Effector memory CD8-positive, alpha-beta T cell (primary cell): ENCODE measurements around the gene ARRB2.

Experiments
- ATAC-seq: fragments of 150-1000 bp; cut with Tn5 transposase; replicated peaks from 2 replicates; pipeline ENCODE4 v1.10.0; 2021; ENCODE audit warnings: mild to moderate bottlenecking, moderate library complexity
- DNase-seq, 3 experiments: peaks; one replicate each; pipeline ENCODE4 v3.0.0; 2021
- H3K27ac Mint-ChIP-seq, 2 donors: one replicate each; pipeline ENCODE4 v1.8.0; 2022; ENCODE audit warnings: mild to moderate bottlenecking in 2 of 2, mixed read lengths in 2 of 2, moderate library complexity in 2 of 2
- H3K27me3 Mint-ChIP-seq, 2 donors: one replicate each; pipeline ENCODE4 v1.8.0; 2022; ENCODE audit warnings: mixed read lengths in 2 of 2
- H3K36me3 Mint-ChIP-seq: one replicate; pipeline ENCODE4 v1.8.0; 2022; ENCODE audit warnings: mild to moderate bottlenecking, moderate library complexity, mixed read lengths; ENCODE audit not compliant: insufficient read depth
- H3K4me1 Mint-ChIP-seq, 2 donors: one replicate each; pipeline ENCODE4 v1.8.0; 2022; ENCODE audit warnings: low read depth in 2 of 2, mixed read lengths in 2 of 2
- H3K4me3 Mint-ChIP-seq, 2 donors: one replicate each; pipeline ENCODE4 v1.8.0; 2022; ENCODE audit warnings: mild to moderate bottlenecking in 2 of 2, mixed read lengths in 2 of 2, moderate library complexity in 2 of 2
- H3K9me3 Mint-ChIP-seq, 2 donors: one replicate each; pipeline ENCODE4 v1.8.0; 2022; ENCODE audit warnings: mixed read lengths in 2 of 2

The ARRB2 gene

DNA sequence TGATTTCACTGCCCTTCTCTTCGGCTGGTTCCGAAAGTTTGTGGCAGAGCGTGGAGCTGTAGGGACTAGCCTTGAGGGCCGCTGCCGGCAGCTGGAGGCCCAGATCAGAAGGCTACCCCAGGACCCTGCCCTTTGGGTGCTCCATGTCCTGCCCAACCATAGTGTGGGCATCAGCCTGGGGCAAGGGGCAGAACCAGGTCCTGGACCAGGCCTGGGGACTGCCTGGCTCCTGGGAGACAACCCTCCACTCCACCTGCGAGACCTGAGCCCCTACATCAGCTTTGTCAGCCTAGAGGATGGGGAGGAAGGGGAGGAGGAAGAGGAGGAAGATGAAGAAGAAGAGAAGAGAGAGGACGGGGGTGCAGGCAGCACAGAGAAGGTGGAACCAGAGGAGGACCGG, 30.2 kb downstream of the ARRB2 start:
- Mint-ChIP-seq H3K9me3 (no peaks in the 10 kb centered on the region), H3K27me3 (peaks cover 20 to 53% of the 10 kb centered on the region in 2 donors), H3K4me1 (peaks cover 15 to 24% of the 10 kb centered on the region in 2 donors), H3K36me3 (peaks cover 8% of the 10 kb centered on the region), H3K4me3 (peak overlapping the region; percentile 81 to 90), H3K27ac (peak overlapping the region; percentile 56 to 76)
- no peak for DNase-seq
- ATAC-seq = no peak

DNA sequence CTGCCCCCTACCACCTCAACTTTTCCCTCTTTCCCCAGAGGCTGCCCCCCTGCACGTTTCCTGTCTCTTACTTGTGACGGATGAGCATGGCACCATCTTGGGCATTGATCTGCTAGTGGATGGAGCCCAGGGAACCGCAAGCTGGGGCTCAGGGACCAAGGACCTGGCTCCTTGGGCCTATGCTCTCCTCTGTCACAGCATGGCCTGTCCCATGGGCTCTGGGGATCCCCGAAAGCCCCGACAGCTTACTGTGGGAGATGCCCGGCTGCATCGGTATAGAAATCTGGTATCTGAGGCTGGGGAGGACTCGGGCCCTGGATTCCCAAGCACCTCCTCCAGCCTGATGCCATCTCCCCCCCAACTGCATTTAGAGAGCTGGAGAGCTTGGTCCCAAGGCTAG, 31.1 kb downstream of the ARRB2 start:
- H3K4me1 Mint-ChIP-seq = peaks cover 16 to 24% of the 10 kb centered on the region in 2 donors
- H3K27ac Mint-ChIP-seq = no peak overlapping the region
- peaks cover 22 to 55% of the 10 kb centered on the region in 2 donors for H3K27me3 Mint-ChIP-seq
- ATAC-seq (no peak), DNase-seq (no peak)
- H3K9me3 Mint-ChIP-seq = no peaks in the 10 kb centered on the region
- H3K36me3 Mint-ChIP-seq = peaks cover 8% of the 10 kb centered on the region
- peak overlapping the region in 1 of 2 donors; percentile 6 for H3K4me3 Mint-ChIP-seq

DNA sequence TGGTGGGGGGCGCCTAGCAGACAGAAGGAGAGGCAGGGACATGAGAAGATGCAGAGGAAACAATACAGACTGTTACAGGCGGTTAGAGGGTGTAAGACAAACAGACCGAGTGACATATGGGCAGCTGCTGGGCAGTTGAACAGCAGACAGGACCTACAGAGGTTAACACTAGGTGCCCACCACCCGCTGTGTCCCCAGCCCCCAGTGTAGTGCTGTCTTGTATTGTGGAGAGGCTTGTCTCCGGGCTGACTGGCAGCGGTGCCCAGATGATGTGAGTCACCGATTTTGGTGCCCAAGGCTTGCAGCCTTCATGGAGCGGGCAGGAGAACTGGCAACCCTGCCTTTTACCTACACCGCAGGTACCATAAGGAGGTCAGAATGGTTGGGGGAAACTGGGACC, 31.7 kb downstream of the ARRB2 start:
- DNase-seq (no peak), ATAC-seq (no peak)
- no peak overlapping the region for H3K4me3 Mint-ChIP-seq
- H3K4me1 Mint-ChIP-seq = peaks cover 19 to 24% of the 10 kb centered on the region in 2 donors
- peaks cover 8% of the 10 kb centered on the region for H3K36me3 Mint-ChIP-seq
- H3K27ac Mint-ChIP-seq = no peak overlapping the region
- H3K27me3 Mint-ChIP-seq = peaks cover 25 to 55% of the 10 kb centered on the region in 2 donors
- H3K9me3 Mint-ChIP-seq = no peaks in the 10 kb centered on the region

DNA sequence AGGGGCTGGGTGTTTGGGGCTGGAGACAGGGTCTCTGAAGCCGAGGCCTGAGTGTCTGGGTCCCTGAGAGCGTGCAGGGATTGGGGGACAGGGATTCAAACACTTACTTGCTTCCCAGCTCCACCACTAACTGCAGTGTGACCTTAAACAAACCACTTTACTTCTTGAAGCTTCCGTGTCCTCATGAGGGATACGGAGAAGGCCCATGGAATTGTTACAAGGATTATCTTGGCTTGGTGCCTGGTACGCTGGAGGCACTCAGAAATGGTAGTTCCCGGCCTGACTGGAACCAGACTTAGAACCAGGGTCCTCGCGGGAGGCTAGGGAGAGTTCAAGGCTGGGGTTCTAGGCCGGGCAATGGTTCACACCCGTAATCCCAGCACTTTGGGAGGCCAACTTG, 32.2 kb downstream of the ARRB2 start:
- Mint-ChIP-seq H3K4me3 (no peak overlapping the region), H3K9me3 (no peaks in the 10 kb centered on the region), H3K4me1 (peaks cover 19 to 24% of the 10 kb centered on the region in 2 donors), H3K36me3 (peaks cover 8% of the 10 kb centered on the region), H3K27me3 (peaks cover 25 to 55% of the 10 kb centered on the region in 2 donors), H3K27ac (no peak overlapping the region)
- ATAC-seq (no peak), DNase-seq (no peak)

DNA sequence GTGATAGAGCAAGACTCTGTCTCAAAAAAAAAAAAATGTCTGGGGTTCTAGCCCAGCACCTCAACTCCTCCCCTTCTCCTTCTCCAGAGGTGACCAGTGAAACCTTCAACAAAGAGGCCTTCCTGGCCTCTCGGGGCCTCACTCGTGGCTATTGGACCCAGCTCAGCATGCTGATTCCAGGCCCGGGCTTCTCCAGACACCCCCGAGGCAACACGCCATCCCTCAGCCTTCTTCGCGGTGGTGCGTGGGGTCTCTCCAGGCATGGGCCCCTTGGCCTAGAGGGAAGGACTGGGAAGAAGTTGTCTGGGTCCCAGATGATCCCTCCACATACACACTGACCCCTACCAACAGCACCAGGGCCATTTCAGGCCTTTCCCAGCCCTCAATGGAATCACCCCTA, 32.8 kb downstream of the ARRB2 start:
- Mint-ChIP-seq H3K4me3 (no peak overlapping the region), H3K9me3 (no peaks in the 10 kb centered on the region), H3K4me1 (peaks cover 22 to 29% of the 10 kb centered on the region in 2 donors), H3K36me3 (peaks cover 8% of the 10 kb centered on the region), H3K27ac (no peak overlapping the region), H3K27me3 (peaks cover 31 to 56% of the 10 kb centered on the region in 2 donors)
- DNase-seq = no peak
- no peak for ATAC-seq

DNA sequence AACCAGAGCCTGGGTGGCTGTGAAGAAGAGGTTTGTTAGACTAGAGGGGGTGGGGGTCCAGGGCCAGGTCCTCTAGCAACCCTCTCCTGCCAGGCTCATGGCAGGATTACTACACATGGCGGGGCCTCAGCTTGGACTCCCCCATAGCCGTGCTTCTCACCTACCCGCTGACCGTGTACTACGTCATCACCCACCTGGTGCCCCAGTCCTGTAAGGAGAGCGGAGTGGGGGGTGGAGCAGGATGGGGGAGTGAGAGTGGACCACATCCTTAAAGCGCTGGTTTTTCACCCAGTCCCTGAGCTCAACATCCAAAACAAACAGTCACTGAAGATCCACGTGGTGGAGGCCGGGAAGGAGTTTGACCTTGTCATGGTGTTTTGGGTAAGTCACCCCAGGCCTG, 33.5 kb downstream of the ARRB2 start:
- ATAC-seq = no peak
- H3K4me3 Mint-ChIP-seq = no peak overlapping the region
- no peak overlapping the region for H3K27ac Mint-ChIP-seq
- no peaks in the 10 kb centered on the region for H3K9me3 Mint-ChIP-seq
- no peak for DNase-seq
- peaks cover 20 to 24% of the 10 kb centered on the region in 2 donors for H3K4me1 Mint-ChIP-seq
- H3K27me3 Mint-ChIP-seq = peaks cover 37 to 57% of the 10 kb centered on the region in 2 donors
- peaks cover 4% of the 10 kb centered on the region for H3K36me3 Mint-ChIP-seq

DNA sequence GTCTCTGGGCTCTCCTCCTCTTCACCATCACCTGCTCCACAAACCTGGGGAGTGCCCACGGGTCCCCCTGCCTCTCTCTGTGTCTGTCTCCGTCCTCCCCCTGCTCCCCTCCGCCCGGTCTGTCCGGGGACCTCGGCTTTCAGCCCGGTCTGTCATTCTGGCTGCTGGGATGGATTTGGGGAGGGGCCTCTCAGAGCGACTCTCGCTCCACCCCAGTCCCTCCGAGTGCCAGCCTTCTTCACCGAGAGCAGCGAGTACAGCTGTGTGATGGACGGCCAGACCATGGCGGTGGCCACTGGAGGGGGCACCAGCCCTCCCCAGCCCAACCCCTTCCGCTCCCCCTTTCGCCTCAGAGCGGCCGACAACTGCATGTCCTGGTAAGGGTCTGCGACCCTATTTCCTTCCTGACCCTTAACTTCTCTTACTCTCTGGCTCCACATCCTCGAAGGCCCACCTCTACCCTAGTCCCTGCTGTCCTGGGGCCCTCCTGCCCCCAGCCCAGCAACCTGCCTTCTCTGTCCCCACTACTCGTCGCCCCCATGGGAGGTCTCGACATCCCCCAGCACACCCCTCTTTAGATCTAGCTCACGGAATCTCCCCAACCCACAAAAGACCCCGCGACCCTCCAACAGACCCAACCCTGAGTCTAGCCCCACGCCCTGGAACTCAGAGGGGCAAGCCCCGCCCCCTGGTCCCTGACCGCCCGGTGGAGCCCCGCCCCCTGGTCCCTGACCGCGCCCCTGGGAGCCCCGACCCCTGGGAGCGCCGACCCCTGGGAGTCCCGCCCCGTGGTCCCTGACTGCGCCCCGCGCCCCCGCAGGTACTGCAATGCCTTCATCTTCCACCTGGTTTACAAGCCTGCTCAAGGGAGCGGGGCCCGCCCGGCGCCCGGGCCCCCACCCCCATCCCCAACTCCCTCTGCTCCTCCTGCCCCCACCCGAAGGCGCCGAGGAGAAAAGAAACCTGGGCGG, 34.9 kb downstream of the ARRB2 start:
- DNase-seq (no peak), ATAC-seq (no peak)
- H3K27me3 Mint-ChIP-seq = peaks cover 40 to 60% of the 10 kb centered on the region in 2 donors
- no peaks in the 10 kb centered on the region for H3K36me3 Mint-ChIP-seq
- peaks cover 15 to 16% of the 10 kb centered on the region in 2 donors for H3K4me1 Mint-ChIP-seq
- no peaks in the 10 kb centered on the region for H3K9me3 Mint-ChIP-seq
- no peak overlapping the region for H3K27ac Mint-ChIP-seq
- no peak overlapping the region for H3K4me3 Mint-ChIP-seq

DNA sequence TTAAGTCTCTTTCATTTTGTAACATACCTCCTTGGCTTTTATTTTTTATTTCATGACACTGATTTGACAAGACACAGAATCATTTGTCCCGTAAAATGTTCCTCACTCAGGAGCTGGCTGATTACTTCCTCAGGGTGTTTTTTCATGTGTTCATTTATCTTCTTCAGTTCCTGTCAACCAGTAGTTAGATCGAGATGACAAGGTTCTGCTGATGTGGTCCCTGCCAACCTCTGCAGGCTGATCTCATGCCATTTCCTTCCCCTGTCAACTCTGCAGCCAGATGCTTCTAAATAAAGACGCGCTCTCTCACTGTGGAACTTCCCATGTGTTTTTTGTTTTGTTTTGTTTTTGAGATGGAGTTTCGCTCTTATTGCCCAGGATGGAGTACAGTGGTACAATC, 37.4 kb downstream of the ARRB2 start:
- peaks cover 14% of the 10 kb centered on the region in 2 donors for H3K4me1 Mint-ChIP-seq
- H3K27ac Mint-ChIP-seq = peak overlapping the region in 1 of 2 donors; percentile 6
- H3K9me3 Mint-ChIP-seq = no peaks in the 10 kb centered on the region
- ATAC-seq (peak; percentile 84), DNase-seq (no peak)
- H3K27me3 Mint-ChIP-seq = peaks cover 48 to 61% of the 10 kb centered on the region in 2 donors
- peak overlapping the region; percentile 21 to 39 for H3K4me3 Mint-ChIP-seq
- H3K36me3 Mint-ChIP-seq = no peaks in the 10 kb centered on the region

DNA sequence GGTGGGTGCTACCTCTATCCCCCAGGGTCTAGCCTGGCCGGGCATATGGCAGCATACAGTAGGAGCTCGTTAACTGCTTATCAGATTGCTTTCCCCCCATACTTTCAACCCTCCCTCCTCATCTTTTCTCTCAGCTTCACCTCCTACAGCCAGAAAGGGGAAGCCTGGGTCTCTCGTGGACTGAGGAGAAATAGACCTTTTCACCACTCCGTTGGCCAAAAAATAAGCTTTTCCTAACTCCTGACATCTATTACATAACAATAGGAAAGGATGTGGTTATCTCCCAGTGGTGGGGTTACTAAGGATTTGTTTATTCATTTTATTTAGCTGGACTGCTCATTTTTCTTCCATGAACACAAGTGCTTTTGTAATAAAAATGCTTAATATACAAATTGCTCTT, 38.3 kb downstream of the ARRB2 start:
- peaks cover 14% of the 10 kb centered on the region in 2 donors for H3K4me1 Mint-ChIP-seq
- H3K4me3 Mint-ChIP-seq = peak overlapping the region in 1 of 2 donors; percentile 30
- H3K36me3 Mint-ChIP-seq = no peaks in the 10 kb centered on the region
- no peak overlapping the region for H3K27ac Mint-ChIP-seq
- no peak for ATAC-seq
- peaks cover 48 to 64% of the 10 kb centered on the region in 2 donors for H3K27me3 Mint-ChIP-seq
- H3K9me3 Mint-ChIP-seq = no peaks in the 10 kb centered on the region
- no peak for DNase-seq

DNA sequence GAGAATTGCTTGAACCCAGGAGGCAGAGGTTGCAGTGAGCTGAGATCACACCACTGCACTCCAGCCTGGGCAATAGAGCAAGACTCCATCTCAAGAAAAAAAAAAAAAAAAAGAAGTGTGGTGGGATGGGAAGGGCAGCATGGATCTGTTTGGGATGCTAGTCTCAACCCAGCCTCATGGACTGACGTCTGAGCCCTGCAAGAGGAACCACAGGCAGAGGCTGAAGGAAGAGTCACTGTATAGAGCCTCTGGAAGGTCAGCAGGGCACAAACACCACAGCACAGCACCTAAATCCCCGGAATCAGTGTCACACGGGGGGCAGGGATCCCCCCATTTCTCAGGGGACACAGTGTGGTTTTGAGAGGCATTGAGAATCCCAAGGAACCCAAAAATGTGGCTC, 40.2 kb downstream of the ARRB2 start:
- ATAC-seq (no peak), DNase-seq (no peak)
- Mint-ChIP-seq H3K9me3 (no peaks in the 10 kb centered on the region), H3K27me3 (peaks cover 53 to 70% of the 10 kb centered on the region in 2 donors), H3K27ac (no peak overlapping the region), H3K4me3 (no peak overlapping the region), H3K4me1 (peaks cover 8 to 14% of the 10 kb centered on the region in 2 donors), H3K36me3 (no peaks in the 10 kb centered on the region)

DNA sequence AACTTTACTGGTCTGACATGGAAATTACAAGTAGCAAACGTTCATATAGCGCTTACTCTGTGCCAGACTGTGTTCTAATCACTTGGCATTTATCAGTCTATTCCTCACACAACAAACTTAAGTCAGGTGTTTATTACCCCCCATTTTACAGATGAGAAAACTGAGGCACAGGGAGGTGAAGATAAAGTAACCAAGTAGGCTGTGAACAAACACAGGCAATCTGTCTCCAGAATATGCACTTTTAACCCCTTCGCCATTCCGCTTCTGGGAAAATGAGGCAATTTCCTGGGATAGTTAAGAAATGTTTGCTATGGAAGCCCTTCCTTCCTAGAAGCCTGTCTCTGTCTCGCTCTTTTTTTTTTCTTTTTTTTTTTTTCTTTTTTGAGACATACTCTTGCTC, 41.5 kb downstream of the ARRB2 start:
- peaks cover 47 to 70% of the 10 kb centered on the region in 2 donors for H3K27me3 Mint-ChIP-seq
- DNase-seq (no peak), ATAC-seq (no peak)
- H3K4me3 Mint-ChIP-seq = no peak overlapping the region
- no peaks in the 10 kb centered on the region for H3K9me3 Mint-ChIP-seq
- H3K27ac Mint-ChIP-seq = no peak overlapping the region
- H3K4me1 Mint-ChIP-seq = peaks cover 8 to 10% of the 10 kb centered on the region in 2 donors
- no peaks in the 10 kb centered on the region for H3K36me3 Mint-ChIP-seq

DNA sequence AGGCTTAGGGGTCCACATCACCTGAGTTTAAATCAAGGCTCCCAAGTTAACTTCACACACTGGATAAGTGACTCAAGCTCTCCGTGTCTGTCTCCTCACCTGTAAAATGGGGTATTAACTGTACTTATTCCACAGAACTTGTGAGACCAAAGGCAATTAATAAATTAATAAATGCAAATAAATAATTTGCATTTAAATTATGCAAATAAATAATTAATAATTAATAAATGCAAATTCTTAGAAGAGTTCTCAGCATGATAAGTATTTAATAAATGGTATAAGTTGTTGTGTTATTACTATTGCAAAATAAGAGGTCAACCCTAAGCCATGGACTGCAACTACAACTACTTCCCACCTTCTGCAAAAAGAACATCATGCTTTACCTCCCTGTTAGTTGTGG, 43.0 kb downstream of the ARRB2 start:
- no peaks in the 10 kb centered on the region for H3K9me3 Mint-ChIP-seq
- no peak for ATAC-seq
- peaks cover 40 to 76% of the 10 kb centered on the region in 2 donors for H3K27me3 Mint-ChIP-seq
- H3K4me3 Mint-ChIP-seq = no peak overlapping the region
- DNase-seq = no peak
- H3K36me3 Mint-ChIP-seq = no peaks in the 10 kb centered on the region
- H3K27ac Mint-ChIP-seq = no peak overlapping the region
- peaks cover 0 to 3% of the 10 kb centered on the region in 2 donors for H3K4me1 Mint-ChIP-seq

DNA sequence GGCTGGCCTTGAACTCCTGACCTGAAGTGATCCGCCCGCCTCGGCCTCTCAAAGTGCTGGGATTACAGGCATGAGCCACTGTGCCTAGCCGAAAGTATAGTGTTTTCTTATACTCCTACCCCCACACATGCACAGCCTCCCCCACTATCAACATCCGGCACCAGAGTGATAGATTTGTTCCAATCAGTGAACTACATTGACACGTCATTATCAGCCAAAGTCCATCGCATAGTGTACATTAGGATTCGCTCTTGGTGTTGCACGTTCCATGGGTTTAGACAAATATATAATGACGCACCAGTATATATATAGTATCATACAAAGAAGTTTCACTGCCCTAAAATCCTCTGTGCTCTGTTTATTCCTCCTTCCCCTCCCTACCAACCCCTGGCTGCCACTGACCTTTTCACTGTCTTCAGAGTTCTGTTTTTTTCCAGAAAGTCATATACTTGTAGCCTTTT, 49.4 kb downstream of the ARRB2 start:
- H3K36me3 Mint-ChIP-seq = no peaks in the 10 kb centered on the region
- H3K4me1 Mint-ChIP-seq = no peaks in the 10 kb centered on the region
- H3K27me3 Mint-ChIP-seq = peaks cover 7 to 39% of the 10 kb centered on the region in 2 donors
- no peak overlapping the region for H3K4me3 Mint-ChIP-seq
- DNase-seq (no peak), ATAC-seq (peak; percentile 19)
- no peaks in the 10 kb centered on the region for H3K9me3 Mint-ChIP-seq
- H3K27ac Mint-ChIP-seq = no peak overlapping the region

DNA sequence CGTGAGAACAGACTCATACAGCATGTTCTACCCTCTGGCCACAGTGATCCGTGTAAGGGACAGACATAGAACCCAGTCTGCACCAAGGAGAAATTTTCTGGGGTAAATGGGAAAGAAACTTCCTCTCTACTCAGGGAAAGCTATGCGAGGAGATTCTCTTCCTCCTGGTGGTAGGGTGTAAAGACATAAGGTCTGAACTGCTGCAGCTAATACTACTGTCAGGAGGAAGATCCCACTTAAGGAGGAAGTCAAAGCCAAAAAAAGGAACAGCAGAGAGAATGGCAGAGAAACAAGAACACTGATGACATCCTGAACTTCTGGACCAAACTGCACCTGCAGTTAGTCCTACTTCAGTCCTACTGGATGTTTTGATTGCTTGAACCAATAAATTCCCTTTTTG, 54.2 kb downstream of the ARRB2 start:
- H3K27ac Mint-ChIP-seq = no peak overlapping the region
- no peaks in the 10 kb centered on the region for H3K9me3 Mint-ChIP-seq
- DNase-seq (no peak), ATAC-seq (no peak)
- H3K27me3 Mint-ChIP-seq = peaks cover 8 to 31% of the 10 kb centered on the region in 2 donors
- no peaks in the 10 kb centered on the region for H3K4me1 Mint-ChIP-seq
- no peak overlapping the region for H3K4me3 Mint-ChIP-seq
- peaks cover 6% of the 10 kb centered on the region for H3K36me3 Mint-ChIP-seq
